ENCODE measurements around the gene GCGR.
A peak's percentile ranks its signal among the peaks of the same experiment; 100 is the strongest.

GRCh38 chr17:81860756-81861568, 57.0 kb downstream of the GCGR start:
- peak in 1 of 2 donors; percentile 35 for TF ChIP-seq CTCF (conservative IDR thresholded peaks at IDR 0.05 in 1 of 2, IDR thresholded peaks at IDR 0.05 in 1 of 2; ENCODE audit: low read depth in 1 of 2, low read length in 2 of 2)
- TF ChIP-seq EZH2 (IDR thresholded peaks at IDR 0.05; ENCODE audit: low read length, missing control alignments) = peak; percentile 96
